Mammary epithelial cell (primary cell): ENCODE data around the gene CD300LG.

Experiments used
- EZH2 ChIP-seq: IDR thresholded peaks from 2 replicates; pipeline ENCODE4 v1.6.1; 2012; ENCODE audit warnings: low read length, inconsistent platforms, borderline replicate concordance
- TF ChIP-seq, protein P1 (sequence below), 2 donors: IDR thresholded peaks in 1 of 2; conservative IDR thresholded peaks in 1 of 2; 2 replicates each; pipeline ENCODE4 v1.5.1; 2011 to 2012; ENCODE audit warnings: inconsistent platforms in 2 of 2, low read length in 2 of 2, mild to moderate bottlenecking in 2 of 2, control low read depth in 1 of 2, low read depth in 1 of 2; ENCODE audit not compliant: insufficient read depth in 1 of 2; ENCODE audit errors: extremely low read depth in 1 of 2

GRCh38 chr17:43897831-43898230, 50.9 kb downstream of the CD300LG start:
- TF ChIP-seq, protein P1, sequence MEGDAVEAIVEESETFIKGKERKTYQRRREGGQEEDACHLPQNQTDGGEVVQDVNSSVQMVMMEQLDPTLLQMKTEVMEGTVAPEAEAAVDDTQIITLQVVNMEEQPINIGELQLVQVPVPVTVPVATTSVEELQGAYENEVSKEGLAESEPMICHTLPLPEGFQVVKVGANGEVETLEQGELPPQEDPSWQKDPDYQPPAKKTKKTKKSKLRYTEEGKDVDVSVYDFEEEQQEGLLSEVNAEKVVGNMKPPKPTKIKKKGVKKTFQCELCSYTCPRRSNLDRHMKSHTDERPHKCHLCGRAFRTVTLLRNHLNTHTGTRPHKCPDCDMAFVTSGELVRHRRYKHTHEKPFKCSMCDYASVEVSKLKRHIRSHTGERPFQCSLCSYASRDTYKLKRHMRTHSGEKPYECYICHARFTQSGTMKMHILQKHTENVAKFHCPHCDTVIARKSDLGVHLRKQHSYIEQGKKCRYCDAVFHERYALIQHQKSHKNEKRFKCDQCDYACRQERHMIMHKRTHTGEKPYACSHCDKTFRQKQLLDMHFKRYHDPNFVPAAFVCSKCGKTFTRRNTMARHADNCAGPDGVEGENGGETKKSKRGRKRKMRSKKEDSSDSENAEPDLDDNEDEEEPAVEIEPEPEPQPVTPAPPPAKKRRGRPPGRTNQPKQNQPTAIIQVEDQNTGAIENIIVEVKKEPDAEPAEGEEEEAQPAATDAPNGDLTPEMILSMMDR (conservative IDR thresholded peaks at IDR 0.05 in 1 of 2, IDR thresholded peaks at IDR 0.05 in 1 of 2; ENCODE audit: extremely low read depth in 1 of 2, insufficient read depth in 1 of 2, low read depth in 1 of 2, low read length in 2 of 2): peak in 1 of 2 donors; percentile 16
- TF ChIP-seq EZH2: no peak
